Measurements from ENCODE around the gene ARMC8.

ARMC8 gene

GRCh38 chr3:138242466-138242865 is 55.4 kb downstream of the ARMC8 start:
- Histone ChIP-seq H3K9ac (ENCODE audit: low read depth, low read length) (no peak overlapping the region), H3K4me3 (ENCODE audit: low read depth in 1 of 2, low read length in 2 of 2) (no peak overlapping the region), H3K79me2 (ENCODE audit: insufficient read depth, low read length) (no peaks in the 10 kb centered on the region), H4K20me1 (ENCODE audit: insufficient read depth, low read length) (no peaks in the 10 kb centered on the region), H2AFZ (ENCODE audit: low read depth, low read length) (no peak overlapping the region), H3K27ac (ENCODE audit: low read length) (no peak overlapping the region), H3K36me3 (ENCODE audit: insufficient read depth, low read length) (peaks cover 77% of the 10 kb centered on the region), H3K27me3 (ENCODE audit: insufficient read depth, low read length, poor library complexity) (no peaks in the 10 kb centered on the region), H3K4me1 (ENCODE audit: insufficient read depth, low read length) (no peaks in the 10 kb centered on the region), H3K4me2 (ENCODE audit: insufficient read depth, low read length) (no peak overlapping the region), H3K9me3 (ENCODE audit: insufficient read depth, low read length, severe bottlenecking) (no peaks in the 10 kb centered on the region)
- no peak for TF ChIP-seq CTCF (IDR thresholded peaks at IDR 0.05; ENCODE audit: borderline replicate concordance, extremely low read depth, low read length, poor library complexity, severe bottlenecking)
- TF ChIP-seq EZH2 (IDR thresholded peaks at IDR 0.05; ENCODE audit: borderline replicate concordance, low read depth, low read length, severe bottlenecking): no peak
- no peak for DNase-seq
- no peak for ATAC-seq (ENCODE audit: insufficient read depth, low read depth)

GRCh38 chr3:138245026-138245425 is 57.9 kb downstream of the ARMC8 start:
- peaks cover 68% of the 10 kb centered on the region for H3K36me3 ChIP-seq (ENCODE audit: insufficient read depth, low read length)

GRCh38 chr3:138249636-138250035 is 62.5 kb downstream of the ARMC8 start:
- H3K9ac ChIP-seq (ENCODE audit: low read depth, low read length): no peak overlapping the region
- H2AFZ ChIP-seq (ENCODE audit: low read depth, low read length): no peak overlapping the region
- ATAC-seq (ENCODE audit: insufficient read depth, low read depth) (no peak), DNase-seq (no peak)
- H3K79me2 ChIP-seq (ENCODE audit: insufficient read depth, low read length): no peaks in the 10 kb centered on the region
- H3K9me3 ChIP-seq (ENCODE audit: insufficient read depth, low read length, severe bottlenecking): no peaks in the 10 kb centered on the region
- no peak overlapping the region for H3K4me2 ChIP-seq (ENCODE audit: insufficient read depth, low read length)
- H3K36me3 ChIP-seq (ENCODE audit: insufficient read depth, low read length): peaks cover 34% of the 10 kb centered on the region
- no peak overlapping the region for H3K4me3 ChIP-seq (ENCODE audit: low read depth in 1 of 2, low read length in 2 of 2)
- no peaks in the 10 kb centered on the region for H3K4me1 ChIP-seq (ENCODE audit: insufficient read depth, low read length)
- no peaks in the 10 kb centered on the region for H4K20me1 ChIP-seq (ENCODE audit: insufficient read depth, low read length)
- H3K27ac ChIP-seq (ENCODE audit: low read length): no peak overlapping the region
- no peaks in the 10 kb centered on the region for H3K27me3 ChIP-seq (ENCODE audit: insufficient read depth, low read length, poor library complexity)
- TF ChIP-seq CTCF (IDR thresholded peaks at IDR 0.05; ENCODE audit: borderline replicate concordance, extremely low read depth, low read length, poor library complexity, severe bottlenecking): no peak
- TF ChIP-seq EZH2 (IDR thresholded peaks at IDR 0.05; ENCODE audit: borderline replicate concordance, low read depth, low read length, severe bottlenecking): no peak

More at GRCh38 chr3:138245026-138245425, 57.9 kb downstream of the ARMC8 start:
- ATAC-seq (ENCODE audit: insufficient read depth, low read depth) (no peak), DNase-seq (no peak)
- Histone ChIP-seq H3K9ac (ENCODE audit: low read depth, low read length) (no peak overlapping the region), H3K4me2 (ENCODE audit: insufficient read depth, low read length) (no peak overlapping the region), H3K27ac (ENCODE audit: low read length) (no peak overlapping the region), H4K20me1 (ENCODE audit: insufficient read depth, low read length) (no peaks in the 10 kb centered on the region), H3K9me3 (ENCODE audit: insufficient read depth, low read length, severe bottlenecking) (no peaks in the 10 kb centered on the region), H3K79me2 (ENCODE audit: insufficient read depth, low read length) (no peaks in the 10 kb centered on the region), H3K27me3 (ENCODE audit: insufficient read depth, low read length, poor library complexity) (no peaks in the 10 kb centered on the region), H3K4me3 (ENCODE audit: low read depth in 1 of 2, low read length in 2 of 2) (no peak overlapping the region), H3K4me1 (ENCODE audit: insufficient read depth, low read length) (no peaks in the 10 kb centered on the region), H2AFZ (ENCODE audit: low read depth, low read length) (no peak overlapping the region)
- TF ChIP-seq CTCF (IDR thresholded peaks at IDR 0.05; ENCODE audit: borderline replicate concordance, extremely low read depth, low read length, poor library complexity, severe bottlenecking): no peak
- no peak for TF ChIP-seq EZH2 (IDR thresholded peaks at IDR 0.05; ENCODE audit: borderline replicate concordance, low read depth, low read length, severe bottlenecking)

GRCh38 chr3:138253609-138254008 is 66.5 kb downstream of the ARMC8 start:
- ATAC-seq (ENCODE audit: insufficient read depth, low read depth): no peak
- no peaks in the 10 kb centered on the region for H3K79me2 ChIP-seq (ENCODE audit: insufficient read depth, low read length)
- no peaks in the 10 kb centered on the region for H3K27me3 ChIP-seq (ENCODE audit: insufficient read depth, low read length, poor library complexity)

More at GRCh38 chr3:138253609-138254008, 66.5 kb downstream of the ARMC8 start:
- DNase-seq: no peak
- no peaks in the 10 kb centered on the region for H3K4me1 ChIP-seq (ENCODE audit: insufficient read depth, low read length)
- no peaks in the 10 kb centered on the region for H3K9me3 ChIP-seq (ENCODE audit: insufficient read depth, low read length, severe bottlenecking)
- no peak for TF ChIP-seq EZH2 (IDR thresholded peaks at IDR 0.05; ENCODE audit: borderline replicate concordance, low read depth, low read length, severe bottlenecking)
- TF ChIP-seq CTCF (IDR thresholded peaks at IDR 0.05; ENCODE audit: borderline replicate concordance, extremely low read depth, low read length, poor library complexity, severe bottlenecking): no peak
- no peak overlapping the region for H3K4me2 ChIP-seq (ENCODE audit: insufficient read depth, low read length)
- peaks cover 8% of the 10 kb centered on the region; the same call in 1 of the 2 replicates for H3K36me3 ChIP-seq (ENCODE audit: insufficient read depth, low read length)
- no peak overlapping the region for H3K27ac ChIP-seq (ENCODE audit: low read length)
- no peak overlapping the region for H3K9ac ChIP-seq (ENCODE audit: low read depth, low read length)
- no peak overlapping the region for H3K4me3 ChIP-seq (ENCODE audit: low read depth in 1 of 2, low read length in 2 of 2)
- no peak overlapping the region for H2AFZ ChIP-seq (ENCODE audit: low read depth, low read length)
- H4K20me1 ChIP-seq (ENCODE audit: insufficient read depth, low read length): no peaks in the 10 kb centered on the region
